Breast epithelium (tissue), 3 donors: ENCODE results near the gene KANK3.
A peak's percentile ranks its signal among the peaks of the same experiment; 100 is the strongest.

Experiments
- CTCF ChIP-seq, 3 donors: fragments of 450-650 bp; IDR thresholded peaks; one replicate each; pipeline ENCODE4 v1.5.1; 2016 to 2017; ENCODE audit warnings: antibody characterized with exemption in 3 of 3, mild to moderate bottlenecking in 3 of 3, moderate library complexity in 3 of 3
- POLR2AphosphoS5 ChIP-seq, 3 donors: sonication (generic); formaldehyde crosslinking; IDR thresholded peaks; one replicate each; pipeline ENCODE4 v1.6.1; 2017; ENCODE audit warnings: antibody characterized with exemption in 3 of 3

DNA sequence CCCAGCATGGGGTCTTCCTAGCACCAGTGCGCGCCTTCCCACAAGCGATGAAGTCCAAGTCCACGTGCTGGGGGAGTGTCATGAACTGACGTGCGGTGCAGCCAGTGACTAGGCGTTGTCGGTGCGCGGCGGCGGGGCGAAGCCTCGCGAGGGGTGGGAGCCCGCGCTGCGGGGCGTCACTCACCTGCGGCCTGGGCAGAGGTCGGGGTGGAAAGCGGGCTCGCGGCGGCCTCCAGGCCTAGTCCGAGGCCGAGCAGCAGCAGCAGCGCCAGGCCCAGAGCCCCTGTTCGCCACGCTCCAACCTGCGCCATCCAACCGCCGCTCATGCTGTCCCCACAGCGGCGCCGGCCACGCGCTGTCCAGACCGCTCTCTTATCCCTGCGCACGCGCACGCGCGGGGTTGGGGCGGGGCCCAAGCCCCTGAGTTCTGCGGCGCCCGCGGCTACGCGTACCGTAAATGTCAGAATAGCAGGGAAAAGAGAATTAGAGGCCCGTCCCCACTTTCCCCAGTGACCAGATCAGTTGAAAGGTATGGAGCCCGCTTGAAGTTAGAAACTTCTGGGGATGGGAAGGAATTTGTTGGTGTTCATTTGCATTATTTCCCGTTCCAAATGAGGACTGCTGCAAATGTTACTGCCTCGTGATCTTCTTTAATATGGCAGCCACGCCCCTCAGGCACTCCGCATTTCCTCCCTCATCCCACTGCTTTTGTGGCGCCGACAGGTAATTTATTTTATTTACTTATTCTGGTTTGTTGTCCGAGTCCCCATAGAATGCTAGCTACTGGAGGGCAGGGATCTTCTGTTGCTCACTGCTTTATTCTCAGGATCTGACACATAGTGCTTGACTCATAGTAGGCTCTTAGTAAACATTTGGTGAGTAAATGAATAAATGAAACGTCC, 34.8 kb downstream of the KANK3 start, which contains the start of gene CD320:
- TF ChIP-seq CTCF (IDR thresholded peaks at IDR 0.05) (no peak), POLR2AphosphoS5 (IDR thresholded peaks at IDR 0.05) (peak; percentile 33 to 40 (median 38))
